SIG-M5 treated with dmso at 0.1 percent for 504 hours (cell line): ENCODE results near the gene BTAF1.

Experiments used
- DNase-seq: peaks from one replicate; lab custom pipeline; 2025; ENCODE audit not compliant: unreplicated experiment; lab: John Stamatoyannopoulos, UW

BTAF1 gene

DNA sequence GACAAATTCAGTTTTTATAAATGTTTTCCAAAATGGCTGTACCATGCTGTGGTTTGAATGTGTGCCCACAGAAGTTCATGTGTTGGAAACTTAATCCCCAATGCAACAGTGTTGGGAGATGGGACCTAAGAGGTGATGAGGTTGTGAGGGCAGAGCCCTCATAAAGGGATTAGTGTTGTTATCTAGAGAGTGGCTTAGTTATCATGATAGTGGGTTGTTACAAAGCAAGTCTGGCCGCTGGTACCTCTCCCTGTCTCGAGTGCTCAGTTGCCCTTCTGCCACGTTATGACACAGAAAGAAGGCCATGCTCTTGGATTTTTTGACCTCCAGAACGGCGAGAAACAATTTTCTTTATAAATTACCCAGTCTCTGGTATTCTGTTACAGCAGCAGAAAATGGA, 119.0 kb downstream of the BTAF1 start:
- no peak for DNase-seq

DNA sequence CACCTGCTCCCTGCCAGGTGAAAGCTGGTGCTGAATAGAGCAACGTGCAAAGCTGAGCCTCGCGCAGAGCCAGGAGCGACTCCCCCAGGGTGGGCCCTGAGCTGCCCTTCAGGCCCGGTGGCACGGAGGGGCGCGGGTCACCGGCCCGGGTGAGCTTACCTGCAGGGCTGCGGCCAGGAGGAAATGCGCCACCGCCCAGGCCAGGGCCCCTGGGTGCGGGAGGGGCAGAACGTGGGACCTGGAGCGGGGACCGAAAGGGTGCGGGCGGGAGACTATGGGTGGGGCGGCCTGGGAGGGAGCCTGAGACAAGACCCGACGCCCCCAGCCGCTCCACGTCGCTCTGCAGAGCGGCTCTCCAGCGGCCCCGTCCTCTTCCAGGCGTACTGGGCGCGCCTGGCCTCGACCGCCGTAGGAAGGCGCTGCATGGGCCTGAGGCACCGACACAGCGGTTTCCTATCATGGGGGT, 122.1 kb downstream of the BTAF1 start:
- no peak for DNase-seq

DNA sequence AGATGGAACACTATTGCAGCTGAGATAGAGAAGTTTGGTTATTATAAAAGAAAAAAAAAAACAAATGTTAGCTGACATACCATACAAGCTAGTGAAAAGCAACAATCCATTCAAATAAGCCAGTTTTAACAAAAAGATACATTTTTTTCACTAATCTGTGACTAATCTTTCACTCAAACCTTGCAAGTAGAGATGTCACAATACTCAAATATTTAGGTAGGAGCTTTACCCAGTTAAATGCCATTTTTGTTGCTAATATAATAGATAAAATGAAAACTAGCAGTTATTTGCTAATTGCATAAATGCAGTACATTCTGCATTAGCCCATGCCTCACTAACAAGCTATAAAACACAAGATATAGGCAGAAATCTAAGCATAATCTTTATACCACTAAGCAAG, 123.6 kb downstream of the BTAF1 start:
- no peak for DNase-seq

DNA sequence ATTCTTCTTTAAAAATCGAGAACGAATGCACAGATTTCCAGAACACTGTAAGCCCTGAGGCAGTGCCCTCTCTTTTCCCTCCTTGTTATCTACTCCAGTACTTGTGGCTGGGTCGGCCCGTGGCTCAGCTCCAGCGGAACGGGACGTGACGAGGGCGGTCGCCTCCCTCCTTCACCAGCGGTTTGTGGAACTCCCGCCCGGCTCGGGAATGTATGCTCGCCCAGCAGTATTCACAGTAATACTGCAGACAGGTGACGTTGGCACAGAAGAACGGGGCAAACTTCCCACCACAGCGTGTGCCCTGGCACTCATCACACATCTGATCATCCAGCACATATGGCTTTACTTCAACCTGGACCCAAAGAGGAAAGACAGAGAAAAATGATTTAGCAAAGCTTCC, 128.5 kb downstream of the BTAF1 start:
- no peak for DNase-seq

DNA sequence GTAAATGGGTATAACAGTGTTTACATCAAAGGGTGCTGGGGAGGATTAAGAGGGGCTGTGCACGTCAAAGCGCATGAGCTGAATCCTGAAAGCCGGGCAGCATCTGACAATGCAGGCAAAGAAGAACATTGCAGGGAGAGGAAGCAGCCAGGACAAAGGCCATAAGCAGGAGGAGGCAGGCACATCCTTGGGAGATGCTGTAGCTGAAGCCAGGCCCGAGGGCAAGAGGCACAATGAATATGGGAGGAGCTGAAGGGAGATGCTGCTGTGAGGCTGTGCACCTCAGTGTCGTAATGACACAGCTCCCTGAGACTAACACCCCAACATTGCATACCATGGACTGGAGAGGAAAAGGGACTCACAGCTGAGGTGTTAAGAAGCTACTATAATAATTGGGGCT, 129.2 kb downstream of the BTAF1 start:
- no peak for DNase-seq

DNA sequence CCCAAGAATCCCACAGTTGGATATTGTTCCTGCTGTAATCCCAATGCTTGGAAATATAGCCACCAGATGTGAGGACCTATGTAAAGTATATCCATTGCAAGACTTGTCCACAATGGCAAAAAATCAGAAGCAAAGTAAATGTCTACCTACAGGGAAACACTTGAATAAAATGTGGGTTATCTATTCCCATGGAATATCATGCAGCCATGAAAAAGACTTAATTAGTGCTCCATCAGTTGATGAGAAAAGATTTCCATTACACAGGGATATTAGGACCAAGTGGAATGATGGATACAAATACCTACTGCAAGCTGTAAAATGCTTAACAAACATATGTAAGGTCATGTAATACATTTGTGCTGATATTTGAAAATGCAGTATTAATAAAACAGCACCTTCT, 131.2 kb downstream of the BTAF1 start:
- DNase-seq = no peak

DNA sequence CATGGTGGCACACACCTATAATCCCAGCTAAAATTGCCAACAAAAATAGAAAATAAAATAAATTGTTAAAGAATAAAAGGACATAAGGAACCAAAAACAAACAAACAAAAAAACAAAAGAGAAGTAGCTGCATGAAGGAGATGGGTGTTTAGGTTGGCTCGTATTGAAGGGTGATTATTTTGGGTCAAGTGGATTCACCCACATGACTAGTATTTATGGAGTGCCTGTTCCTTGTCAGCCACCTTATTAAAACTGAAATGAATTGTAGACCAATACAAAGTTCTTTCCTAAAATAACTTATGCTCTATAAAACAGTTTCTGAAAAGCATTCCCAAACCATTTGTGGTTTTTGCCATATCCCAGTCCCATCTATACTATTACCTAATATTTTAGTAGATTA, 138.7 kb downstream of the BTAF1 start:
- DNase-seq = no peak

DNA sequence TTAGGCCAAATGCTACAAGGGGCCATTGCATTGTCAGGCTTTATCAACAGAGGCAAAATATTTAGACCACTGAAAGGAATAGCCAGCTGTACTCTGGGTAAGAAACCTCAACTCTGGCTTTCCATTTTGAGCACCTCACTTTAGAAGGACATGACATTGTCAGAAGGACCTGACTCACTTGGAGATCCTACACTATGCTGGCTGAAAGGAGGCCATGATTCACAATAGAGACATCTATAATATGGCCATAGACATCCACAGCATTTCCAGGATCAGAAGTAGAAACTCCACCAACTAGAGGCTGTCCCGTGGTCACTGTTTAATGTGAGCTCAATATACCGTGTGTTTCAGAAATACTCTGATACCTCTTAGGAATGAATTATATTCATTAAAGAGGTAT, 140.9 kb downstream of the BTAF1 start:
- no peak for DNase-seq

DNA sequence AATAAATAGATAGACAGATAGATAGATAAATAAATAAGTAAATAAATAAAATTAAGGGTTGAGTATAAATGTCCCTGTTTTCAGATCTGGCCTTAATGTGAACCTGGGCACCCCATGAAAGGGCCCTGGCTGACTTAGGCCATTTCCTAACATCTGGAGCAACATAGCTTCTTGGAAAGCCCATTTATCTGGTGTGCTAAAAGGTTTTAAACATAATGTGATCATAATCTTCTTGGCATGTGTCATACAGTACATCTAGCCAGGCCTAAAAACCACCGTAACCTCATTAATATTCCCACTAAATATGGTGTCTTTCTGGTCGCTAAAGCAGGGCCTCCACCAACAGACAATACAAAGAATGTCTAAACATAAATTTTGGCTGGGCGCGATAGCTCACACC, 142.8 kb downstream of the BTAF1 start:
- DNase-seq = no peak

DNA sequence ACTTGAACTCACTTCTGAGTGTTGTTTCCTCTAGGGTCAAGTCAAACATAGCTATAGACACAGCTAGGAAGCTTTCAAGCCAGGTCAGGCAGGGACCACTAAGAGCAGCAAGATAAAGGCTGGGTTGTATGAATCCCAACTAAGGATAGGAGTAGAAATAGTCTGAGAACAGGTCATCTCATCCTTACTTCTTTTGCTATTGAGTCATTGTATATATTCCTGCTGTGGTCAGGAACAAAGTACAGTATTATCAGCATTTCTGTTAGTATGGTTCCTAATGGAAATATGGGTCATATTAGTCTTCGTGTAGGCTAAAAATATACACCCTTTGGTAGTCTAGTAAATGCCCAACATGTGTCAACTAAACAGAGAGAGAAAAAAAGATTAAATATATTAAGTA, 145.3 kb downstream of the BTAF1 start:
- no peak for DNase-seq

DNA sequence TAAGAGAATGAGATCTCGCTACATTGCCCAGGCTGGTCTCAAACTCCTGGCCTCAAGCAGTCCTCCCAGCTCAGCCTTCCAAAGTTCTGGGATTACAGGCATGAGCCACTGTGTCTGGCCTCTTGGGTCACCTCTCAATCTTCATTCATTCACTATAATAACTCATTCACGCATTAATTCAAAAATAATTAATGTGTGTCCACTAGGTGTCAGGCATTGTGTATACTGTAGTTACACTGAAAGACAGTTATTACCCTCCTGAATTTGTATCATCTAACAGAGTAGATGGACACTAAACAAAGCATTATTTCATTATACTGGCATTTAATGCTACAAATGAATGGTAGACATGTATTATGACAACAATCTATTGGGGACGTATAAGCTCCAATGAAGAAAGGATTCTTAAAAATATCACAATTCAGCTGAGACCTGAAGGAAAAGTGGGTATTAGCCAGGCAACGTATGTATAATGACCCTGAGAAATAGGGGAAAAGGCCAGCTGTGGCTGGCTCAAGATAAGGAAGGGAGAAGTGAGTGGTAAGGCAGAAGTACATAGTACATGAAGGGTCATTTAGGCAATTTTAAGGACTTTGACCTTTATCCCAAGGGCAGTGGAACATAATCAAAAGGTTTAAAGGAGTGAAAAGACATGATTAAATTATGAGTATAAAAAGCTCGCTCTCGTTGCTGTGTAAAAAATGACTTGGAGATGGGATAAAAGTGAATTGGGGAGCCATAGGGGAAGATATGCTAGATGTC, 150.7 kb downstream of the BTAF1 start:
- no peak for DNase-seq

DNA sequence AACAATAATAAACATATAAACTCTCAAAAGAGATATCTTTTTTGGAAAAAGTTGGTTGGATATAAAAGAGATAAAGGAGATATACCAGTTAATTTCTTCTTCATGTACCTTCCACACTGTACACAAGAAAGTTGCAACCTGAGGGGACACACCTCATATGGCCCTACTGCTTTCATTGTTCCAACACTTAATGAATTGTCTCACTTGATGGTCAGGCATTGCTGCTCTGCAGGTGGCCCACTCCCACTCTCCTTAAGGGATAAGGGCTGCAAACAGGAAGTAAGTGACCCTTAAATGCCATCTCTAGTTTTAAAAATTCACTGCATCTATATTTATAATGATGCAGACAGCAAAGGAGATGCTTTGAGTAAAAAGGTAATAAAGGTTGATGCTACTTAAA, 152.3 kb downstream of the BTAF1 start:
- DNase-seq = no peak

DNA sequence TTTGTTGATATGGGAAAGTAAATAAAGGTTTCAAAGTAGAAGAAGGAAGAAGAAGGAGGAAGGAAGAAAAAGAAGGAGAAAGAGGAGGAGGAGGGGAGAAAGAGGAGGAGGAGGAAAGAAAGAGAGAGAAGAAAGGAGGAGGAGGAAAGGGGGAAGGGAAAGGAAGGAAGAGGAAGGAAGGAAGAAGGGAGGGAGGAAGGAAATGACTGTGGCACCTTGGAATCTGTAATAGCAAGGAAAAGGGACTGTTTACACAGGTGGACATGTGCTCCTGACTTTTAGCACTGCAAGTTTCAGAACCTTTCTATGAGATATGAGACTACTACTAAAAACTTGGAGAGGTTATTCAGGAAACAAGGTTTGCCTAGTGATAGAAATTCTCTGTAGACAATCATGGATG, 153.2 kb downstream of the BTAF1 start:
- no peak for DNase-seq

DNA sequence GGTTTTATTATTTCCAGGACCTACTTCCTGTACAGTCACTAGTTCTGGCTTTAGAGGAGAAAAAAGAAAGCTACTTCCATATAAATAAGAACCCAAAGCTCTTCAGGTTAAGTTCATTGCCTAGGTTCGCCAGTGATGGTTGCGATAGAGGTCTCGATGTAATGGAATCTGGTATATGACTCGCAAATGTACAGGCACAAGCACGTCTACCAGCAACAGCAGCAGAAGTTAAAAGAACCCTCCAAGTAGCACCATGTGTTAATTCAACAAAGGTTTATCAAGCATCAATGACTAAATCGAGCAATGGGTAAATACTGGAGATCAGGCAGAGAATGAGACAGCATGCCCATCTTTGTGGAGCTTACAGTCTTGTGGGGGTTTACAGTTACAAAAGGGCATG, 155.4 kb downstream of the BTAF1 start:
- DNase-seq = no peak
